ENCODE data around the gene PRDM8.
"Not testable (repeated sequence)": the region's sequence is repeated elsewhere in the genome, so short reads cannot be mapped to it uniquely, and the experiment has no call there.

The PRDM8 gene

DNA sequence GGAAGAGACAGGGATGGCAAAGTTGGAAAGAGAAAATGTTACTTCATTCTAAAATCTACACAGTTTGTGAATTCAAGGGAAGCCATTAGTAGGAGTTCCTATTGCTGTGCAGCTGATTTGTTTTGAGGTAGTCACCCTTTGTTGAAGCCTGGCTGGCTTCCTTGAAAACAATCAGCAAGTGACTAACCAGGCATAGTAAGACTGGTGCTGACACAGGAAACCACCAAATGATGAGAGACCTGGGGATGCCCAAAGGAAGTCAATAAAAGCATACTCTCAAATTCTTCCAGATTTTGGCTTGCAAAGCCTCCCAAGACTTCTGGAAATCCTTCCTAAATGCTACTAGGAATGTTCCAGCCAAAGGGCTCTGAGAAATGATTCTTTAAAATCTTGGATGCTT, 23.9 kb upstream of the PRDM8 start:
- no peaks in the 10 kb centered on the region for H3K36me3 ChIP-seq (replicated peaks)
- no peak for DNase-seq (ENCODE audit: low spot score in 2 of 2)

DNA sequence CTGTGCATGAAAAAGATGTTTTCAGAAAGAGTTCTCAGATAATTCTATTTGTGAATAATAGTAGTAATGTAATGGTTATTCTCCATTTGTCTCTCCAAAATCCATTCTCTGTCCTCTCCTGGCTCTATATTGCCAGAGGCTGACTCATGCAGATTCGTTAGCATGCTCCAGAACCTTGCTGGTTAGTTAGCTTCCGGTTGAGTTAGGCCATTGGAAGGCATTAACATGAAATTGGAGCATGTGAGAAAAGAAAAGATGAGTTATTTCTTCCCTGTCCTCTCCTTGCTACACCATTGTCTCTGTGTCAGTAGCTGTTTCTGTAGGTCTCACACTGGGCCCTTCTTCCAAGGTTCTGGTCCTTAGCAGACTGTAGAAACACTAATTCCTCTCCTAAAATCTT, 23.5 kb upstream of the PRDM8 start:
- Histone ChIP-seq H3K9me3 (no peaks in the 10 kb centered on the region), H3K27me3 (ENCODE audit: low read depth) (no peaks in the 10 kb centered on the region), H3K4me3 (no peak overlapping the region), H3K4me1 (no peaks in the 10 kb centered on the region), H3K36me3 (replicated peaks) (no peaks in the 10 kb centered on the region)
- in situ Hi-C loops (cut with MboI; ENCODE audit: low sequenced_read_pairs), result no loop called here
- no peak for DNase-seq (ENCODE audit: low spot score in 2 of 2)

More for the DNA sequence above, 23.9 kb upstream of the PRDM8 start:
- Histone ChIP-seq H3K9me3 (no peaks in the 10 kb centered on the region), H3K4me3 (no peak overlapping the region), H3K27me3 (ENCODE audit: low read depth) (no peaks in the 10 kb centered on the region), H3K4me1 (no peaks in the 10 kb centered on the region)
- in situ Hi-C loops (cut with MboI; ENCODE audit: low sequenced_read_pairs), result no loop called here

DNA sequence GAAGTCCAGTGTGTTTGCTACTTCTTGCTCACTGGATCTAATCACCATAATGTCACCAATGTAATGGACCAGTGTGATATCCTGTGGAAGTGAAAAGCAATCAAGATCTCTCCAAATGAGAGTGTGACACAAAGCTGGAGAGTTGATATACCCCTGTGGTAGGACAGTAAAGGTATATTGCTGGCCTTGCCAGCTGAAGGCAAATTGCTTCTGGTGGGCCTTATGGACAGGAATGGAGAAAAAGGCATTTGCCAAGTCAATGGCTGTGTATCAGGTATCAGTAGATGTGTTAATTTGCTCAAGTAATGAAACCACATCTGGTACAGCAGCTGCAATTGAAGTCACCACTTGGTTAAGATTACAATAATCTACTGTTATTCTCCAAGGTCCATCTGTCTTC, 19.5 kb upstream of the PRDM8 start:
- not testable (repeated sequence) for H3K36me3 ChIP-seq (replicated peaks); DNase-seq (ENCODE audit: low spot score in 2 of 2); H3K4me1 ChIP-seq; H3K9me3 ChIP-seq; H3K4me3 ChIP-seq; H3K27me3 ChIP-seq (ENCODE audit: low read depth)
- in situ Hi-C loops (cut with MboI; ENCODE audit: low sequenced_read_pairs), result loop anchor here (25.0 kb wide), 1 partner anchor 1240 kb away; the partner anchor contains the start of gene PAQR3

DNA sequence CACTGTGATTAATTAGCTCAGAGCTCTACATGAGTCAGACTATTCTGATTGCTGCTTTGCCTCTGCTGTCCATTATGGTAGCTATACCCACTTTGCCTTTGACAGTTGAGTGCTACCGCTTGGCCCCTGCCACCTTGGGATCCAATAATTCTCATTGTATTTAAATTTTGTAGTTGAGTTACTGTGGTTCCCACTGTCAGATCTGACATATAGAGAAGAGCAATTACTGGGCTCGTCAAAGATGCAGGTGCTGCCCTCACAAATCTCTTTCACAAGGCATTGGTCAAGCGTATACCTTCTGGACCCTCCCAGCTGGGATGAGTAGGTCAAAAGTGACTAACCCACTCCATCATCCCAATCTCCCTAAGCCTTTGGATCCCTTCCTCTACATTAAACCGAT, 18.3 kb upstream of the PRDM8 start:
- in situ Hi-C loops (cut with MboI; ENCODE audit: low sequenced_read_pairs), result loop anchor here (25.0 kb wide), 1 partner anchor 1242 kb away; the partner anchor contains the start of gene PAQR3
- no peaks in the 10 kb centered on the region for H3K36me3 ChIP-seq (replicated peaks)
- no peak overlapping the region for H3K4me3 ChIP-seq
- DNase-seq (ENCODE audit: low spot score in 2 of 2), result no peak
- H3K27me3 ChIP-seq (ENCODE audit: low read depth), result no peaks in the 10 kb centered on the region; the same call in 1 of the 2 replicates
- H3K4me1 ChIP-seq, result no peaks in the 10 kb centered on the region
- no peaks in the 10 kb centered on the region for H3K9me3 ChIP-seq

DNA sequence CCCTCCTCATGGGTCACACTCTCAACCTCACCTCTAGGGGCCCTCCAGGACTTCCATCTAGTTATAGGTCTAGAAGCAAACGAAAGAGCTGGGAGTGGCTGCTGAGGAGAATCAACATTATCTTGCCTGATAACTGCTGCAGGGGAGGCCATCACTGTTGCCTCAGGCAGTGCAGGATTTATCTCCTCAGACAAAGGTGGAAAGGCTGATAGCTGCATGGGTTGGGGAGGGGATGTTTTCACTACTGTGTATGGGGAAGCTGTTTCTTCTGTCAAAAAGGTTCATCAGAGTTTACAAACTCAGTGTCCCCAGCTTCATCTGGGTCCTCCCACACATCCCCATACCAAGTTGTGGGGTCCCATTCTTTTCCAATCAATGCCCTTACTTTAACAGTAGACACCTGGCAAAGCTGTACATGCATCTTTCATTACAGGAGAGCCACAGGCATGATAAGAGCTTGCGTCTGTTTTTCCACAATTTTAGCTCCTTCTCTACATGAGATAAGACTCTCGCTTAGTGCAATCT, 17.6 kb upstream of the PRDM8 start:
- no peaks in the 10 kb centered on the region for H3K4me1 ChIP-seq
- H3K27me3 ChIP-seq (ENCODE audit: low read depth), result no peaks in the 10 kb centered on the region; the same call in 1 of the 2 replicates
- no peaks in the 10 kb centered on the region for H3K9me3 ChIP-seq
- no peak for DNase-seq (ENCODE audit: low spot score in 2 of 2)
- H3K36me3 ChIP-seq (replicated peaks), result no peaks in the 10 kb centered on the region
- H3K4me3 ChIP-seq, result no peak overlapping the region
- in situ Hi-C loops (cut with MboI; ENCODE audit: low sequenced_read_pairs), result loop anchor here (25.0 kb wide), 1 partner anchor 1242 kb away; the partner anchor contains the start of gene PAQR3

DNA sequence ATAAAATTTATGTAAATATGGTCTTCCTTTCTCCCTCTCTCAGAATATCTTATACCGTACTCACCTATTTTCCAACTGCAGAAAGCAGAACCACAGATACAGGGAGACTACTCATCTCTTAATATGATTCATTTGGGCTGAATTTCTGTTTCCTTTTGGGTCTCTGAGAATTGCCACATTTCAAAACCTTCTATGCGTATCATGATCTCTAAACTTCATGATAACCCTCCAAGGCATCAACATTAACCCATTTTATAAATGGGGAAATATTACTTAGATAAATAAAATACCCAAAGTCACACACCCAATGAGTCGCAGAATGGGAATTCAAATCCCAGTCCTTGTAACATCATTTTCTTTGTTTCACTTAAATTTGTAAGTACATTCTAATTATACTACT, 16.6 kb upstream of the PRDM8 start:
- Histone ChIP-seq H3K36me3 (replicated peaks) (no peaks in the 10 kb centered on the region), H3K4me3 (no peak overlapping the region), H3K4me1 (no peaks in the 10 kb centered on the region), H3K9me3 (no peaks in the 10 kb centered on the region), H3K27me3 (ENCODE audit: low read depth) (no peaks in the 10 kb centered on the region; the same call in 1 of the 2 replicates)
- DNase-seq (ENCODE audit: low spot score in 2 of 2), result no peak
- in situ Hi-C loops (cut with MboI; ENCODE audit: low sequenced_read_pairs), result loop anchor here (25.0 kb wide), 1 partner anchor 1243 kb away; the partner anchor contains the start of gene PAQR3

DNA sequence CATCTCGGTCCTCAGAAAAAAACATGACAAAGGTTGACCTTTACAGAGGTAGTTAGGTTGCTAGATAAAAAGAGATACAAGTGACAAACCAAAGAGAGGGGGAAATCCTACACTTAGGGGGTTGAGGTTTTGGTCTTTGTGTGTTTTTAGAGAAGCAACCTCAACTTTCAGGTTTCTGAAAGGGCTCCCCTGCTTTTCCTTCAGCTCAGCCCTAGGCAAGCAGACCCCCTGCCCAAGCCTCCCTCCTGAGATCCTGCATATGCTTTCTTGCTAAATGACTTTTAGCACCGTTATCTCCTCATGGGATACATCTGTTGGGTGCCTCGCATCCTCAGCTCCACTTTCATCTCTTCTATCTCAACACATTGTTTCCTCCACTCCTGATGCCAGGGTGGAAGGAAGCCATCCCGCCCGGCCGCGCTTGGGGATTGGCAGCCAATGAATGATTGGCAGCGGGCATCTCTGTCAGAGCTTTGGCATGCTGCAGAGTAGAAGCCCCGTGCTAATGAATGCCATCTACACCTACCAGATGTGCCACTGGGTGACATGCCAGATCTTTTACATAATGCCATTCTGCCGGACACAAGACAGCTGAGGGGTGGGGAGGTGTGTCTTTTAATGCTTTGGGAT, 15.0 kb upstream of the PRDM8 start:
- H3K36me3 ChIP-seq (replicated peaks), result no peaks in the 10 kb centered on the region
- in situ Hi-C loops (cut with MboI; ENCODE audit: low sequenced_read_pairs), result loop anchor here (25.0 kb wide), 1 partner anchor 1245 kb away; the partner anchor contains the start of gene PAQR3
- H3K4me1 ChIP-seq, result no peaks in the 10 kb centered on the region
- H3K9me3 ChIP-seq, result no peaks in the 10 kb centered on the region
- no peak overlapping the region for H3K4me3 ChIP-seq
- DNase-seq (ENCODE audit: low spot score in 2 of 2), result no peak
- no peaks in the 10 kb centered on the region; the same call in 1 of the 2 replicates for H3K27me3 ChIP-seq (ENCODE audit: low read depth)

DNA sequence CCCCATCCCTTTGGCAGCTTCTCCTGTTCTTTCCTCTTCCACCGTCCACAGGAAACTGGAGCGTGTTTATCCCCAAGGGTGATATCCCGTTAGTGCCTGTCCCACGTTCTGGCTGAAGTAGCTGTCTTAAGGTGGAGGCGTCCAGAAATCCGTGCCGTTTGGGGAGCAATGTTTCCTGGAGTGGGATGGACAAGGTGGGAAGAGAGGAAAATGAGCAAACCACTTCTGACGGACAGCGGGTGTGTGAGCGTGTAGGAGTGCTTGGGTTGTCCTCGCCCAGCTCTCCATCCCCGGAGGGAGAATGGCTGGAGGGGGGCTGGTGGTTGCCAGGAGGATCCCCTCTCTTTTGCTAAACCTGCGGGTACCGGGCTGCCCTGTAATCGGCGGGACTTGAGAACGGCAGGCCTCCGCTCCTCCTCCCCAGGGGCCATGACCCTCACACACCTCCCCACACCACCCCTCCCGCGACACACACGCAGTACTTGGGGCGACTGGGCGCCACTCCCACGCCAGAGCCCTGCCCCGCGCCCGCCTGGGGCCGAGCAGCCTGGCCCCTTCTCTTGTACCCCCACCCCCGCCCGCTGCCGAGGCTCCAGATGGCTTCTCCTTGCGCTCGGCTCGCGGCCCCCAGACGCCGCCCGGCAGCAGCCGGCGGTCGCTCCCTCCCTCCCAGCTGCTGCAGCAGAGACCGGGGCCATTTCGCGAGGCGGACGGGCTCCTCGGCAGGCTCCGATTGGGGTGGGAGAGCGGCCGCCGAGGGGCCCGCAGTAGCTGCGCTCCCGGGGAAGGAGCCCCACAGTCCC, 13.9 kb upstream of the PRDM8 start:
- H3K27me3 ChIP-seq (ENCODE audit: low read depth), result no peaks in the 10 kb centered on the region; the same call in 1 of the 2 replicates
- DNase-seq (ENCODE audit: low spot score in 2 of 2), result peak in 1 of 2 experiments; percentile 11
- H3K36me3 ChIP-seq (replicated peaks), result no peaks in the 10 kb centered on the region
- no peaks in the 10 kb centered on the region for H3K9me3 ChIP-seq
- peak overlapping the region; percentile 47 for H3K4me3 ChIP-seq
- H3K4me1 ChIP-seq, result no peaks in the 10 kb centered on the region
- in situ Hi-C loops (cut with MboI; ENCODE audit: low sequenced_read_pairs), result loop anchor here (25.0 kb wide), 1 partner anchor 1246 kb away; the partner anchor contains the start of gene PAQR3

DNA sequence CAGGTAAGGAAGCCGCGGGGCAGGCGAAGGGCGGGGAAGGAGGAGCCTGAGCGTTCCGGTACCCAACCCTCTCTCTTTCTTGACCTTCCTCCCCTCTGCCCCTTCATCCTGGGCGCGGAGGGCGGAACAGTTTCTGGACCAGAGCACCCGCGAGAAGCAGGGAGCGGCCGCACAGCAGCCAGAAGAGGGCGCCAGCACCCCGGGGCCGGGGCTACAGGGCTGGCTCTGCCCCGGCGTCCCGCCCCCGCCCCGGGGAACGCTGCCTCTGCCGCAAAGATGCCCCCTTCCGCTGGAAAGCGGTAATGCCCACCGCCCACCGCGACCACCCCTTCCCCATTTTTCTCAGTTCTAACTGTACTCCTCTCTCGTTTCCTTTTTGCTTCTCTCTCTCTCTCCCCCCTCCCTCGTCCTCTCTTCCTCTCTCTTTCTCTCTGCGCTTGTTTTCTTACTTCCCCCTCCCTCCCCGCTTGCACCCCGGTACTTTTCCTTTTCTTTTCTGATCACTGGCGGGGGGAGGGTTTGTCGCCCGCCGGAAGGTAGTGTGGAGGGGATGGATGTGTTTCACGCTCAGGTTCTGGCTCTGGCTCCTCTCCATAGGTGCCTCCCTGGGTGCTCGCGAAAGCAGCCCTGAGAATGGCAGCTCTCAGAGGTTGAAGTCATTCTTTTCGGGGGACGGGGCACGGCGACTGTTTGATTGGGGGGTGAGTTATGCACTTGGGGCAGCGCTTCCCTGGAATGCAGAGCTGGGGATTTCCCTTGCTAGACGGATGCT, 13.1 kb upstream of the PRDM8 start:
- peak; percentile 69 to 95 for DNase-seq (ENCODE audit: low spot score in 2 of 2)
- no peaks in the 10 kb centered on the region; the same call in 1 of the 2 replicates for H3K27me3 ChIP-seq (ENCODE audit: low read depth)

DNA sequence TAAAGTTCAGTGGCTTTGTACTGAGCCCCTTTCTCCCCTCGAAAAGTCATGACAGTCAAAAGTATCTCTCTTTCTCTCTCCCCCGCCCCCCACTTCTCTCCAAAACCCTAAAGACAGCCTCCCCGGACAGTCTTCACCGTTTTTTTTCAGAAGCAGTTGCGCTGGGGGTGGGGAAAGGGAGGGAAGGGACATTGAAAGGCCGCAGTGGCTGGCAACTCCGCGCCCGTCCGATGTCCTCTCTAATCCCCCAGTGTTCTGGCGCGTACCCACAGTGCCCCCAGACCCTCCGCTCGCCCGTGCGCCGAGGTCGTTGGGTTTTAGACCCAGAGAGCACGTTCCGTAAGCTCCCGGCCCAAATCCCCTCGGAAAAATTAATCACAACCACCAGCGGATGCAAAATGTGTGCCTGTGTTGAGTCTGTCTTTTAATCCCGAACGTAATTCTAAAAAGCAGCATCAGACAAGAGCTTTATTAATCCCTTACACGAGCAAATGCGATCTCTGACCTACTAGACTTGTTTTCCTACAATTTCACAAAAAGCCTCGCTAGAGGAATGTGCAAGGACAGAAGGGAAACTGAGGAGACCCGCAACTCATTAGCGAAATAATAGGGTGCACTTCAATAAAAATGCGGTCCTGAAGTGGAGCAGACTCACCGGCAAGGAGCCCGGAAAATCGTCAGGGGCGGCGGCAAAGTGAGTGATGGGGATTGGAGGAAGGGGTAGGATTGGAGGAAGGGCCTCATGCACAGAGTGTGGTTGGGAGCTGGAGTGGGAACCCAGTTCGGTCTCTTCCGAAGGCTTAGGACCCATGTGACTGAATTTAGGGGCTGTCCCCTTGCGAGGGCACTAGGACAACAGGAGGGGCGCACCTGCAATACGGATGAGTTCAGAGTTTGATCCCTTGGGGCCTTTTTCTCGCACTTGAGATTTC, 12.2 kb upstream of the PRDM8 start:
- DNase-seq (ENCODE audit: low spot score in 2 of 2), result no peak
- Histone ChIP-seq H3K4me3 (peak overlapping the region; percentile 47), H3K27me3 (ENCODE audit: low read depth) (no peaks in the 10 kb centered on the region; the same call in 1 of the 2 replicates), H3K36me3 (replicated peaks) (no peaks in the 10 kb centered on the region), H3K4me1 (no peaks in the 10 kb centered on the region), H3K9me3 (no peaks in the 10 kb centered on the region)
- in situ Hi-C loops (cut with MboI; ENCODE audit: low sequenced_read_pairs), result loop anchor here (25.0 kb wide), 1 partner anchor 1248 kb away; the partner anchor contains the start of gene PAQR3

More for the DNA sequence above, 13.1 kb upstream of the PRDM8 start:
- H3K9me3 ChIP-seq, result no peaks in the 10 kb centered on the region
- in situ Hi-C loops (cut with MboI; ENCODE audit: low sequenced_read_pairs), result loop anchor here (25.0 kb wide), 1 partner anchor 1247 kb away; the partner anchor contains the start of gene PAQR3
- no peaks in the 10 kb centered on the region for H3K4me1 ChIP-seq
- peak overlapping the region; percentile 47 for H3K4me3 ChIP-seq
- no peaks in the 10 kb centered on the region for H3K36me3 ChIP-seq (replicated peaks)

DNA sequence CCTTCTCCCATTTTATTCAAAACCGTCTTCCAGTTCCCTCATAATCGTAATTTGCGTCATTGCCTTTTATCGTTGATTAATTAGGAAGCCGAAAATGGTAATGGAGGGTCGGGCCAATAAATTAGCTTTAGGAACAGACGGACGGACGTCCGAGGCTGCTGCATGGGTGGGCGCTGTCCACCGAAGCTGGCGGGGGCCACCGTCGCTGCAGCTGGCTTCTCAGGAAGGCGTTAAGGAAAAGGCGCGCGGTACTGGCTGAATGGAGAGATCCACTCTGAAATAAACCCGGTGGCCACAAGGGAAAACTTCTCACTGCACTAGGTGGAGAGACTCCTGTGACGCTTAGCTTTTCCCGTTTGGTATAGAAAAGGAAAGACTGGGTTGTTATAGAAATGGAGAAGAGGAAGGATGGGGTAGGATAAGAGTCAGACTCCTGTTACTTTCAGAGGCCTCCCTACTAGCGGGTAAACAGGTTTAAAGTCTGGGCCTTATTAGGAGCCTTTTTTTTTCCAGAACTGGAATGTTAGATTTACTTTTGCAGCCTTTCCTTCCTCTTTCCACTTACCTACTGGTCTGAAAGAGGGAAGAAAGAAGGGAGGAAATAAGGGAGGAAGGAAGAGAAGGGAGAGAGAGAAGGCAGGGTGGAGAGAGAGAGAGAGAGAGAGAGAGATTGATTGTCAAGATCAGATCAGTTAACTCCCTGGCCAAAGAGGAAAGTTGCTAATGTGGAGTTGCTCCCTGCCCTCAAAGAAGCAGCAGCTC, 11.3 kb upstream of the PRDM8 start:
- Histone ChIP-seq H3K36me3 (replicated peaks) (no peaks in the 10 kb centered on the region), H3K4me1 (no peaks in the 10 kb centered on the region), H3K4me3 (no peak overlapping the region), H3K9me3 (no peaks in the 10 kb centered on the region), H3K27me3 (ENCODE audit: low read depth) (no peaks in the 10 kb centered on the region; the same call in 1 of the 2 replicates)
- in situ Hi-C loops (cut with MboI; ENCODE audit: low sequenced_read_pairs), result loop anchor here (25.0 kb wide), 1 partner anchor 1249 kb away; the partner anchor contains the start of gene PAQR3
- no peak for DNase-seq (ENCODE audit: low spot score in 2 of 2)

DNA sequence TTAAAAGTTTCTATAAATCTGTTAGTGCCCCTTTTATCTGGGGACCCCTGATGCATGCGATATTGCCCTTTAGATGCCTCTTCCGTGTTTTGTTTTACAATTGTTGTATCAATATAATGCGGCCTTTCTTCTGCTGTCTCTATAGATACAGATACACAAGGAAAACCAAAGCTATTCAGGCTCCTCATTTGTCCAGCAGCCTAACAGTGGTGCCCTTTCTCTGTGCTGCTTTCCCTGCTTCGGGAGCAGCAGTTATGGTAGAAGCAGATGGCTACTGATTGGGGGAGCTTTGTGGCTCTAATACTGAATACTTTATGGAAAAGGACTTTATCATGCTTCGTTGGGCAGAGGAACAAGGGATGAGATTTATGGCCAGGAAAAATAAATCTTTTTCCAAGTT, 10.6 kb upstream of the PRDM8 start:
- Histone ChIP-seq H3K27me3 (ENCODE audit: low read depth) (no peaks in the 10 kb centered on the region; the same call in 1 of the 2 replicates), H3K36me3 (replicated peaks) (no peaks in the 10 kb centered on the region), H3K9me3 (no peaks in the 10 kb centered on the region), H3K4me1 (no peaks in the 10 kb centered on the region), H3K4me3 (no peak overlapping the region)
- no peak for DNase-seq (ENCODE audit: low spot score in 2 of 2)
- in situ Hi-C loops (cut with MboI; ENCODE audit: low sequenced_read_pairs), result loop anchor here (25.0 kb wide), 1 partner anchor 1249 kb away; the partner anchor contains the start of gene PAQR3
